Glomerular endothelial cell (primary cell): ENCODE data around the gene B3GNT9. TPM values are rescaled to one million over a fixed set of nuclear protein-coding genes. Genes with fewer than 3 reads are reported as not detected.

Source experiments
- DNase-seq: peaks from one replicate; pipeline ENCODE4 v3.0.0-alpha.2; 2011; ENCODE audit warnings: low read depth, low spot score; ENCODE audit errors: extremely low read depth
- total RNA-seq: library from RNA; depleted of rRNA; stranded (reverse); fragments of >200 nt; gene quantifications from 2 replicates; pipeline ENCODE4 v1.2.3, GENCODE V29; 2015

The B3GNT9 gene
- total RNA-seq, 1 donor from 2014 or later, result 5.3 TPM

- no peak for DNase-seq
These were observed 18.2 kb upstream of the B3GNT9 start for GRCh38 chr16:67169011-67169451.

- DNase-seq, result no peak
These were observed 16.8 kb upstream of the B3GNT9 start for GRCh38 chr16:67167588-67167987.

GRCh38 chr16:67166598-67167168 is 15.9 kb upstream of the B3GNT9 start:
- no peak for DNase-seq

- DNase-seq, result no peak
These were observed 15.3 kb upstream of the B3GNT9 start for GRCh38 chr16:67166110-67166547.

- DNase-seq, result no peak
These were observed 14.6 kb upstream of the B3GNT9 start for GRCh38 chr16:67165121-67166078.

GRCh38 chr16:67164599-67165061 is 13.8 kb upstream of the B3GNT9 start, which contains the start of gene HSF4:
Gene HSF4 (plus strand): TSS chr16:67164745. CDS start chr16:67164812, 67 bp downstream.
- no peak for DNase-seq

- no peak for DNase-seq
These were observed 13.3 kb upstream of the B3GNT9 start for GRCh38 chr16:67163999-67164558.

GRCh38 chr16:67163164-67163998 is 12.6 kb upstream of the B3GNT9 start:
- DNase-seq, result no peak

- no peak for DNase-seq
These were observed 11.8 kb upstream of the B3GNT9 start for GRCh38 chr16:67162506-67163163.

- DNase-seq, result no peak
These were observed 10.8 kb upstream of the B3GNT9 start for GRCh38 chr16:67161595-67162058.

- no peak for DNase-seq
These were observed 8.1 kb upstream of the B3GNT9 start for GRCh38 chr16:67158637-67159600.

- DNase-seq, result no peak
These were observed 7.3 kb upstream of the B3GNT9 start for GRCh38 chr16:67157892-67158635.

GRCh38 chr16:67157106-67157748 is 6.4 kb upstream of the B3GNT9 start:
- DNase-seq, result no peak

GRCh38 chr16:67156143-67156844 is 5.5 kb upstream of the B3GNT9 start:
- DNase-seq, result no peak

- no peak for DNase-seq
These were observed 4.7 kb upstream of the B3GNT9 start for GRCh38 chr16:67155295-67156142.
